ENCODE results near the gene IMPDH2.
"Not testable (repeated sequence)": the region's sequence is repeated elsewhere in the genome, so short reads cannot be mapped to it uniquely, and the experiment has no call there.

Gene IMPDH2

GRCh38 chr3:49021813-49022687 lies 7.1 kb downstream of the IMPDH2 start, which contains the start of gene NDUFAF3:
TSS of gene NDUFAF3 (plus strand) at chr3:49022121. CDS start at chr3:49022145, 24 bp downstream.
- peak; percentile 87 to 91 for DNase-seq (ENCODE audit: low read depth in 2 of 2)

- DNase-seq (ENCODE audit: low read depth in 2 of 2): peak; percentile 99
These were observed 7.9 kb downstream of the IMPDH2 start for GRCh38 chr3:49021213-49021812.

DNA sequence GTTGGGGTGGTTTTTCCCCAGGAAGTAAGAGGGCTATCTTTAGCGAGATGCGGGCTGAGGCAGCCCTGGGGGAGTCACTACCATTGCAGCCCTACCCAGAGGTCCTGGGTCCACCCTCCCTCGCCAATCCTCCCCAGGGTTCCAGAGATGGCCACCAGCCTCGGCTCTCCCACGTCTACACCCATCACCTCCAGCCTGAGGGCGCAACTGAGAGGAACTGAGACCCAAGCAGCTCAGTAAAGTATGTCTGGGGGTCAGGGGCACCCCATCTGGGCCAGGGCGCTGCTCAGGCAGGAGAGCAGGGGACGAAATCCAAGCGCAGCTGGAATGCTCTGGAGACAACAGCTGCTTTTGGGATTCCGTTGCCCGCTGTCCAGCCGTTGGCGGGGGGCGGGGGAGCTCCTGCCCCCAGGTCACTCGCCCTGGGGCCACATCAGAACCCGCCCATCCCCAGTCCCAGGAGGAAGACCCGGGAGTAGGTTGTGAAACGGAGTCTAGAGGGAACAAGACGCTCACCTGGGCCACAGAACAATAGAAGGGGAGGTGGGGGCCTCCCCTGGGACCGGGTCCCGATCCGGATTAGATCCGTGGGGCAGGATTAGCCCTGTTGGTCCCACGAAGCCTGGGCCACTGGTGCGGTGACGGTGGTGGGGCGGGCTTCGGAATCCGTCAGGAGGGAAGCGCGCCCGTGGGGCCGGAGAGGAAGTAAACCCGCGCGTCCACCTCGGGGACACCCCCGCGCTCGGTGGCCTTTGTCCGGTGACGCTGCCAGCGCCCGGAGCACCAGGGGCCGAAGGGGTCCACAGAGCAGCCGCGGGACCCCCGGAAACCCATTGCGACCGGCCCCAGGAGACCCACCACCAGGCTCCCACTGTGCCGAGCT lies 8.6 kb downstream of the IMPDH2 start:
- no peak for DNase-seq (ENCODE audit: low read depth in 2 of 2)

- DNase-seq (ENCODE audit: low read depth in 2 of 2): no peak
These were observed 9.3 kb downstream of the IMPDH2 start for GRCh38 chr3:49019941-49020329.

GRCh38 chr3:49018707-49019006 lies 10.5 kb downstream of the IMPDH2 start:
- DNase-seq (ENCODE audit: low read depth in 2 of 2): no peak

DNA sequence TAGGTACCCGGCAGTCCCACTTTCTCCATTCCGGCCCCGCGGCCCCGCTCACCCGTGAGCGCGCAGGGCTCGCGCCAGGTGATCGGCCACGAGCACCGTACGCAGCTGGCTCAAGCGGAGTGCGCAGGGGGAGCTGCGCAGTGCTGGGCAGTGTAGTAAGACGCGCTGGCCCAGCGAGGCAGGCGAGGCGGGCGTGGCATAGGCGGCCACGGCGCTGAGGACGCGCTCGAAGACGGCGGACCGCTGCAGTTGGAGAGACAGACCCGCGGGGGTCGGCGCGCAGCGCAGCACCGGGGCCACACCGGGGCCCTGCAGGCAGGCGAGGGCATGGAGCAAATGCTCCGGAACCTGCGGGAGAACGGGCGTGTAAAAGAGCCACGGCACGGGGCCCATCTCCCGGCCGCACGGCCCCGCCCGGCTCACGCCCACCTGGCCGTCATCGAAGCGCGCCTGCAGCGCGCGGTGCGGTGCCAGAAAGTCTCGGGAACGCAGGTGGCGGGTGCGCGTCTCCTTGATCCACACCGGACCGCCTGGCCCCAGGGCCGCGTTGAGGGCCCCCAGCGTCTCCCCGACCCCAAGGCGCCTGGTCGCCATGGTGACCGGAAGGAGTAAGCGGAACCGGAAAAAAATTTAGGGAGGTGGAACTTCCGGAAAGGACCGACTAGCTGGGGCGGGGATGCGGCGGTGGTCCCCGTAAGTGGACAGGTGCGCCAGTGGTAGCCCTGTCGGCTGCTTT lies 11.1 kb downstream of the IMPDH2 start, which contains the start of gene DALRD3:
Gene DALRD3, minus strand, starts transcription at position 610 of the 736 bp plus-strand sequence. Its CDS starts 16 bp downstream, at position 594.
- peak in 1 of 2 donors; percentile 47 for DNase-seq (ENCODE audit: low read depth in 2 of 2)

DNA sequence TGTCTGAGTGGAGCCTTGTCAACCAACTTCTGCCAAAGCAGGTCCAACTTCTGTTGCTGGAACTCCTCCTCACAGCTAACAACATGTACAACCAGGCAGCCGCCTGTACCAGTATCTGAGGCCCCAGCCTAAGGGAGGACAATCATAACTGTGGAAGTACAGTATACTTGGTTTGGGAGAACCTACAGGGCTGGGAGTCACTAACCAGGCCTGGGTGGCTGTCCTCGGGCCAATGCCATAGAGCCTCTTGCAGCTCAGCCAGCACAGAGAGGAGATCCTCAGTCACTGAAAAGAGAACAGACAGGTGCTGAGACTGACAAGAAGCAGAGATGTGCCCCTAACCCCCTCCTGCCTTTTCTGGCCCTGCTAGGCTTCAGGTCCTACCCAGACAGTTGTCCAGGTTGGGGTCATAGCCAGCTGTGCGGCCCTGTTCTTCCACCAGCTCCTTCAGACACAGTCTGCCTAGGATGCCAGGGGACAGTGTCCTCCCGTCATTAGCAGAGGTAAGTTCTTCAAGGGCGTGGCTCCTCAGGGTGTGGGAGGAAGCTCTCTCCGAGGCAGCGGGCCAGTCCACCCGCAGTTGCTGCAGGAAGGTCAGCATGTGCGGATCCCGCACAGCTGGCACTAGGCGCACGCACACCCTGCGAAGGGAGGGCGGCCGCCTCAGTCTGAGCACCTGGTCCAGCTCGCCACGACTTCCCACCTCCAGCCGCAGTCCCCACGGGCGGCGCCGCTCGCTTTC lies 11.8 kb downstream of the IMPDH2 start:
- DNase-seq (ENCODE audit: low read depth in 2 of 2): no peak

DNA sequence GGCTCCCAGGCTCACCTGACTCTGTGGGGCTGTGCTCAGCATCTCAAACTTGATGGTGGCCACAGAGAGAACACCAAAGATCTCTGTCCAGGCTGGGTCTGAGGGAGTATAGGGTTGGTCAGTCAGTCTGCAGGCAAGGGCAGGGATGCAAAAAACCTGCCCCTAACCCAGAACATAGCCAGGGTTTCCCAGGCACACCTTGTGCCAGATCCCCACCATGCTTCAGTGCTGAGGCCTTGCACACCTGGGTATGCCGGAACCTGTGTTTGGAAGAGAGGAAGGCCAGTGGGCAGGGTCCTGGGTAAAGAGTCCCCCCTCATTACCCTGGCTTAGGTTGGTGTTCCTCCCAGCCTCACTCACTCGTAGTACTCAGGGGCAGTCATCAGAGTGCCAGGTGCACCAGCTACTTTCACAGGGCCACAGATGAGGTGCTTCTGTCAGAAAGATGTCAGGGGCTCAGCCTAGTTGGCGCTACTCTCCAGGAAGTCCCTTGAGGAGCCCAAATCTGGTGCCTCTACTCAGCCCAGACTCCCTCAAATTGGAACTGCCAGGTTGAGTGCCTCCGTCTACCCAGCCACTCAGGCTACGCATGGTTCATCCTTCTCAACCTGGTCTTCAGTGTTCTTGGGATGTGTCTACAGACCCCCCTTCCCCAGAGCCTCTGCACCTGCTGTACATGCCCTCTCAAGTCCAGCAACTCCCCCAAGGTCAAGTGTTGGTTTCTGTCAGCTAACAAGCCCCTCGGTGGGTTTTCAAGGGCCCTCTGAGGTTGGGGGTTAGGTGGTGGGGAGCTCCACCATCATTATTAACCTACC lies 12.6 kb downstream of the IMPDH2 start:
- DNase-seq (ENCODE audit: low read depth in 2 of 2): no peak

DNA sequence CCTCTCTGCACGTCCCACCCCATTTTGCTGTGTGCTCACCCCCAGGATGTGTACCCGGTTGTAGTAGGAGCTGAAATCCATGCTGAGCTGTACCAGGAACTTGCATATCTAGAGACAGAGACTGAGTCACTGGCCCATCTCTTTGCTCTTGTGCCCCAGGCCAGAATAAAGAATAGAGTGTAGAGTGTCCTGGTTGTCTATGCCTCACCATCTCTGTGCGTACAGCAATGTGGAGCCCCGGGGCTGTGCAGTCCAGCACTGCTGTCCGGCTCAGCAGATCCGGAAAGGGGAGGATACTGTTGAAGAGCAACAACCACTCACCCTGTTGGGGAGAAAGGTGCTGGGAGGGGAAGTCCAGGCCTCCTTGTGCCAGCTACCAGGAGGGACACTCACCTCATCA lies 13.4 kb downstream of the IMPDH2 start:
- no peak for DNase-seq (ENCODE audit: low read depth in 2 of 2)

DNA sequence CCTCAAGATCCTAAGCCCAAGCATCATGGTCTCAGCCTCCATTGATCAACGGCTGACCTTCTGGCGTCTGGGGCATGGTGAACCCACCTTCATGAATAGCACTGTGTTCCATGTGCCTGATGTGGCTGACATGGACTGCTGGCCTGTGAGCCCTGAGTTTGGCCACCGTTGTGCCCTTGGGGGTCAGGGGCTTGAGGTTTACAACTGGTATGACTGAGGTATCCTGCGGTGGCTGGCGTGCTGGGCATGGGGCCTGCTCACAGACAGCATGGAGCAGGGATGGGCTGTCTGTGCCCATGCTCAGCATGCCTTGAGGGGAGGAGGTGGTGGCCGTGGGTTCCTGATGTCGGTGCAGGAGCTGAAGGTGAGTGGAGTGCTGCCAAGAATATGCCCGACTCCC lies 14.1 kb downstream of the IMPDH2 start:
- DNase-seq (ENCODE audit: low read depth in 2 of 2): no peak

DNA sequence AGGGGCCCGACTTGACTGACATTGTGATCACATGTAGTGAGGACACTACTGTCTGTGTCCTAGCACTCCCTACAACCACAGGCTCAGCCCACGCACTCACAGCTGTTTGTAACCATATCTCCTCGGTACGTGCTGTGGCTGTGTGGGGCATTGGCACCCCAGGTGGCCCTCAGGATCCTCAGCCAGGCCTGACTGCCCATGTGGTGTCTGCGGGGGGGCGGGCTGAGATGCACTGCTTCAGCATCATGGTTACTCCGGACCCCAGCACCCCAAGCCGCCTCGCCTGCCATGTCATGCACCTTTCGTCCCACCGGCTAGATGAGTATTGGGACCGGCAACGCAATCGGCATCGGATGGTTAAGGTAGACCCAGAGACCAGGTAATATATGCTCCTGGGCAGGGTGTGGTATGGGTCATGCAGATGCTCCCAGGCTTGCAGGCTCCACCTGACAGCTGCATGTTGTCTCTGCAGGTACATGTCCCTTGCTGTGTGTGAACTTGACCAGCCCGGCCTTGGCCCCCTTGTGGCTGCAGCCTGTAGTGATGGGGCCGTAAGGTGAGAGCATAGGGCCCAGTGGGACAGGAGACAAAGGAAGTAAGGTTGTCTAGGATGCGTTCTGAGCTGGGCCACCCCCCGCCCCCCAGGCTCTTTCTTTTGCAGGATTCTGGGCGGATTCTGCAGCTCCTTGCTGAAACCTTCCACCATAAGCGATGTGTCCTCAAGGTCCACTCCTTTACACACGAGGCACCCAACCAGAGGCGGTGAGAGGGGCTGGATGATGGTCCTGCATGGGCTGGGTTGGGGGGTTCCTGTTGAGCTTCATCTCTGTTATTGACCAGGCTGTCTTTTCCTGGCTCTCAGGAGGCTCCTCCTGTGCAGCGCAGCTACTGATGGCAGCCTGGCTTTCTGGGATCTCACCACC lies 15.2 kb downstream of the IMPDH2 start:
- DNase-seq (ENCODE audit: low read depth in 2 of 2): peak in 1 of 2 donors; percentile 31

DNA sequence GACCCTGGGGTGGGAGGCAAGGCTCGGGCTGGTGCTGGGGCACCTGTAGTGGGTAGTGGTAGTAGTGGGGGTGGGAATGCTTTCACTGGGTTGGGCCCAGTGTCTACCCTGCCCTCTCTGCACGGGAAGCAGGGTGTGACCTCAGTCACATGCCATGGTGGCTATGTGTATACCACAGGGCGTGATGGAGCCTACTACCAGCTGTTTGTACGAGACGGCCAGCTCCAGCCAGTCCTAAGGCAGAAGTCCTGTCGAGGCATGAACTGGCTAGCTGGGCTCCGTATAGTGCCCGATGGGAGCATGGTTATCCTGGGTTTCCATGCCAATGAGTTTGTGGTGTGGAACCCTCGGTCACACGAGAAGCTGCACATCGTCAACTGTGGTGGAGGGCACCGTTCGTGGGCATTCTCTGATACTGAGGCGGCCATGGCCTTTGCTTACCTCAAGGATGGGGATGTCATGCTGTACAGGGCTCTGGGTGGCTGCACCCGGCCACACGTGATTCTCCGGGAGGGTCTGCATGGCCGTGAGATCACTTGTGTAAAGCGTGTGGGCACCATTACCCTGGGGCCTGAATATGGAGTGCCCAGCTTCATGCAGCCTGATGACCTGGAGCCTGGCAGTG lies 16.0 kb downstream of the IMPDH2 start:
- no peak for DNase-seq (ENCODE audit: low read depth in 2 of 2)

GRCh38 chr3:49012441-49013017 lies 16.7 kb downstream of the IMPDH2 start:
- no peak for DNase-seq (ENCODE audit: low read depth in 2 of 2)

DNA sequence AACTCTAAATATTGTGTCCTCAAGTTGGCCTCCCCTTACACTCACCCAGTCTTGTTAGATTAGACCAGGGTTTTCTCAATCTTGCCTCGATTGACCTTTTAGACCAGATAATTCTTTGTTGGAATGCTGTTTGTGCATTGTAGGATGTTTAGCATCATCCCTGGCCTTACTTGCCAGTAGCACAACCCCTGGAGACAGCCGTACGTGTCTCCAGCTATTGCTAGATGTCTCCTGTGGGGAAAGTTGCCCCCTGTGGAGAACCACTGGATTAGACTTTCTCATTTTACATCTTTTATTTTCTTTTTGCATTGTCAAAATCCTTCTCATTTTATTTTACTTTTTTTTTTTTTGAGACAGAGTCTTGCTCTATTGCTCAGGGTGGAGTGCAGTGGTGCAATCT lies 19.8 kb downstream of the IMPDH2 start:
- no peak for DNase-seq (ENCODE audit: low read depth in 2 of 2)

DNA sequence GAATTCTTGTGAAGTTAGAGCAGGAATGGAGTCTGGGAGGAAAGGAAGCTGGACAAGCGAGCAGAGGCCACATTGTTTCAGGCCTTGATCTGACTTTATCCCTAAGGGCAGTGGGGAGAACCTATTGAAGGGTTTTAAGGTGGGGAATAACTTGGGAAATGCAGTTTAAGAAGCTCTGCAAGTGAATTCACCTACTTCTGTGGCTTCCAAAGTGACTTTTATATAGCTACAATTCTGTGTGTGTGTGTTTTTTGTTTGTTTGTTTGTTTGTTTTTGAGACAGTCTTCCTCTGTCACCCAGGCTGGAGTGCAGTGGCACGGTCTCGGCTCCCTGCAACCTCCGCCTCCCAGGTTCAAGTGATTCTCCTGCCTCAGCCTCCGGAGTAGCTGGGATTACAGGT lies 20.6 kb downstream of the IMPDH2 start:
- not testable (repeated sequence) for DNase-seq (ENCODE audit: low read depth in 2 of 2)

GRCh38 chr3:49007771-49008528 lies 21.2 kb downstream of the IMPDH2 start:
- DNase-seq (ENCODE audit: low read depth in 2 of 2): peak; percentile 77 to 83

GRCh38 chr3:49007068-49007770 lies 22.0 kb downstream of the IMPDH2 start, which contains the start of gene WDR6:
TSS of gene WDR6 (plus strand) at chr3:49007391. CDS start at chr3:49007432, 41 bp downstream.
- peak; percentile 92 to 93 for DNase-seq (ENCODE audit: low read depth in 2 of 2)
